OCI-LY7 (cell line): ENCODE data around the gene ATG9B. TPM values are rescaled to one million over a fixed set of nuclear protein-coding genes. Genes with fewer than 3 reads are reported as not detected.
"Not testable (repeated sequence)": the region's sequence is repeated elsewhere in the genome, so short reads cannot be mapped to it uniquely, and the experiment has no call there.

Experiments used
- BruUV-seq: library from RNA; stranded (reverse); fragments of 400-500 nt; replicated peaks from 2 replicates; lab custom pipeline; 2021; lab: Mats Ljungman, UMichigan
- CTCF ChIA-PET: fragments of 300-600 bp; sonication (Branson Sonifier 250); formaldehyde crosslinking; loops from one replicate; lab custom pipeline; 2022; ENCODE audit warnings: antibody characterized with exemption; ENCODE audit not compliant: unreplicated experiment; lab: Charles Lee
- POLR2A ChIA-PET: fragments of 300-600 bp; sonication (Branson Sonifier 250); formaldehyde crosslinking; loops from one replicate; lab custom pipeline; 2022; ENCODE audit warnings: antibody characterized with exemption; lab: Charles Lee
- DNase-seq: peaks from one replicate; pipeline ENCODE4 v3.0.0-alpha.2; 2015; ENCODE audit warnings: low spot score
- H2AFZ ChIP-seq: fragments of 200-600 bp; sonication (generic), shearing (Covaris generic); 2 replicates; pipeline ENCODE4 v1.6.1; 2014; ENCODE audit warnings: mild to moderate bottlenecking, antibody characterized with exemption, low read length, moderate library complexity
- H3K27ac ChIP-seq: fragments of 200-600 bp; sonication (generic); 2 replicates; pipeline ENCODE4 v1.5.1; 2014; ENCODE audit warnings: mixed run types, low read depth, mild to moderate bottlenecking, moderate library complexity, low read length, inconsistent platforms; ENCODE audit not compliant: poor library complexity, severe bottlenecking
- H3K36me3 ChIP-seq: fragments of 200-600 bp; sonication (generic); 2 replicates; pipeline ENCODE4 v1.6.1; 2014; ENCODE audit warnings: mild to moderate bottlenecking, antibody characterized with exemption, low read length, moderate library complexity, mixed read lengths; ENCODE audit not compliant: insufficient read depth
- H3K4me1 ChIP-seq: fragments of 200-600 bp; sonication (generic); 2 replicates; pipeline ENCODE4 v1.5.1; 2014; ENCODE audit warnings: mild to moderate bottlenecking, low read length; ENCODE audit not compliant: insufficient read depth, poor library complexity, severe bottlenecking
- H3K4me2 ChIP-seq: fragments of 200-600 bp; sonication (generic); 2 replicates; pipeline ENCODE4 v1.6.1; 2014; ENCODE audit warnings: mild to moderate bottlenecking, low read length
- H3K4me3 ChIP-seq: fragments of 200-600 bp; sonication (generic); 2 replicates; pipeline ENCODE4 v1.5.1; 2014; ENCODE audit warnings: mild to moderate bottlenecking, low read depth, low read length; ENCODE audit not compliant: poor library complexity, severe bottlenecking
- H3K79me2 ChIP-seq: fragments of 200-600 bp; sonication (generic); 2 replicates; pipeline ENCODE4 v1.6.1; 2016; ENCODE audit warnings: low read depth, mild to moderate bottlenecking, low read length, moderate library complexity, mixed read lengths; ENCODE audit not compliant: insufficient read depth
- H3K9me2 ChIP-seq: fragments of 200-600 bp; sonication (generic); 2 replicates; pipeline ENCODE4 v1.6.1; 2016; ENCODE audit warnings: mild to moderate bottlenecking, low read length, mixed read lengths; ENCODE audit not compliant: insufficient read depth
- H3K9me3 ChIP-seq: fragments of 200-600 bp; sonication (generic); 2 replicates; pipeline ENCODE4 v1.6.1; 2014; ENCODE audit warnings: mild to moderate bottlenecking, mixed run types, low read length, mixed read lengths
- H4K20me1 ChIP-seq: fragments of 200-600 bp; sonication (generic); 2 replicates; pipeline ENCODE4 v1.6.1; 2014; ENCODE audit warnings: mild to moderate bottlenecking, antibody characterized with exemption, low read length, moderate library complexity, mixed read lengths; ENCODE audit not compliant: insufficient read depth
- EZH2phosphoT487 ChIP-seq: fragments of 200-600 bp; sonication (generic); IDR thresholded peaks from 2 replicates; pipeline ENCODE4 v1.6.1; 2018; ENCODE audit warnings: low read depth, borderline replicate concordance, mild to moderate bottlenecking, mixed run types, antibody characterized with exemption, low read length, moderate library complexity, mixed read lengths
- intact Hi-C: fragments of 100-400 bp; cut with micrococcal nuclease; formaldehyde crosslinking; loops from one replicate; pipeline ENCODE4 v1.10.0; 2022; ENCODE audit not compliant: unreplicated experiment
- total RNA-seq, 2 experiments: library from RNA; depleted of rRNA in 1 of 2; stranded (reverse); fragments of >200 nt in 1 of 2; shearing (Covaris generic) in 1 of 2; gene quantifications; 2 replicates each; pipeline ENCODE4 v1.2.3, GENCODE V29; 2014 to 2022
- TF ChIP-seq, protein P1 (sequence below): fragments of 200-600 bp; sonication (generic); conservative IDR thresholded peaks from 2 replicates; pipeline ENCODE4 v1.5.1; 2014; ENCODE audit warnings: mild to moderate bottlenecking, antibody characterized with exemption, low read length, moderate library complexity, mixed read lengths

The ATG9B gene
- total RNA-seq, 2 experiments from 2014 or later: 0.97 to 1.1 TPM

DNA sequence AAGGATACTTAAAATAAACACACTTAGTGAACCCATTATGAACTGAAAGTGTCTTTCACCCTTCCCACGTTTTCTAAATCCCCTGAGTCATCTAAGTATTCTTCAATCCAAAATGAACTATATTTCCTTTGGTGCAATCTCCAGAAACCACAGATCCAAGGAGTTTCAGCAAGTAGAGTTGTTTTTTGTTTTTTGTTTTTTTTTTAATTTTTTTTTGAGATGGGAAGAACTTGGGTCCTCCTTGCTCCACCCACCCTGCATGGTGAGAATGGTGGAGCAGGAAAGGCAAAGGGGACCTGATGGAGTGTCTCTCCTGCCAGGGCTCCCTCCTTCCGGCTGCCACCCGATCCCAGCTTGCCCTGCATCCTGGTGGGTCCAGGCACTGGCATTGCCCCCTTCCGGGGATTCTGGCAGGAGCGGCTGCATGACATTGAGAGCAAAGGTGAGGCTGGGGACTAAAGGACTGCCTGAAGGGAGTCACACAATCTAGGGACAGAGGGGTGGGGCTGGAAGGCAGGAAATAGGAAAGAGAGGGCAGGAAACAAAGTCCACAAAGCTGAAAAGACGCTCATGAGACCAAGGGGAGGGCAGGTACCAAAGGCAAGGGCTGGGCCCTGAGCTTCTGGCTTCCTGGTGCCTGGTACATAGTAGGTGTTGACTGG, 12.1 kb downstream of the ATG9B start:
- no peak overlapping the region for H2AFZ ChIP-seq
- no peak for TF ChIP-seq EZH2phosphoT487
- TF ChIP-seq, protein P1, sequence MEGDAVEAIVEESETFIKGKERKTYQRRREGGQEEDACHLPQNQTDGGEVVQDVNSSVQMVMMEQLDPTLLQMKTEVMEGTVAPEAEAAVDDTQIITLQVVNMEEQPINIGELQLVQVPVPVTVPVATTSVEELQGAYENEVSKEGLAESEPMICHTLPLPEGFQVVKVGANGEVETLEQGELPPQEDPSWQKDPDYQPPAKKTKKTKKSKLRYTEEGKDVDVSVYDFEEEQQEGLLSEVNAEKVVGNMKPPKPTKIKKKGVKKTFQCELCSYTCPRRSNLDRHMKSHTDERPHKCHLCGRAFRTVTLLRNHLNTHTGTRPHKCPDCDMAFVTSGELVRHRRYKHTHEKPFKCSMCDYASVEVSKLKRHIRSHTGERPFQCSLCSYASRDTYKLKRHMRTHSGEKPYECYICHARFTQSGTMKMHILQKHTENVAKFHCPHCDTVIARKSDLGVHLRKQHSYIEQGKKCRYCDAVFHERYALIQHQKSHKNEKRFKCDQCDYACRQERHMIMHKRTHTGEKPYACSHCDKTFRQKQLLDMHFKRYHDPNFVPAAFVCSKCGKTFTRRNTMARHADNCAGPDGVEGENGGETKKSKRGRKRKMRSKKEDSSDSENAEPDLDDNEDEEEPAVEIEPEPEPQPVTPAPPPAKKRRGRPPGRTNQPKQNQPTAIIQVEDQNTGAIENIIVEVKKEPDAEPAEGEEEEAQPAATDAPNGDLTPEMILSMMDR: no peak
- H3K9me3 ChIP-seq: no peaks in the 10 kb centered on the region
- no peak for DNase-seq
- POLR2A ChIA-PET: no interaction called here
- no peaks in the 10 kb centered on the region for H4K20me1 ChIP-seq
- H3K36me3 ChIP-seq: no peaks in the 10 kb centered on the region
- CTCF ChIA-PET: interaction anchor here (0.5 kb wide), 1 partner anchor 52 kb away, joined by 3 read pairs; no protein-coding TSS in a partner anchor
- intact Hi-C loops: no loop called here
- peaks cover 7% of the 10 kb centered on the region for H3K4me1 ChIP-seq
- no peak overlapping the region for H3K27ac ChIP-seq
- no peaks in the 10 kb centered on the region for H3K9me2 ChIP-seq
- no peak overlapping the region for H3K4me2 ChIP-seq
- H3K79me2 ChIP-seq: no peaks in the 10 kb centered on the region
- no TSS peak for BruUV-seq
- no peak overlapping the region for H3K4me3 ChIP-seq

DNA sequence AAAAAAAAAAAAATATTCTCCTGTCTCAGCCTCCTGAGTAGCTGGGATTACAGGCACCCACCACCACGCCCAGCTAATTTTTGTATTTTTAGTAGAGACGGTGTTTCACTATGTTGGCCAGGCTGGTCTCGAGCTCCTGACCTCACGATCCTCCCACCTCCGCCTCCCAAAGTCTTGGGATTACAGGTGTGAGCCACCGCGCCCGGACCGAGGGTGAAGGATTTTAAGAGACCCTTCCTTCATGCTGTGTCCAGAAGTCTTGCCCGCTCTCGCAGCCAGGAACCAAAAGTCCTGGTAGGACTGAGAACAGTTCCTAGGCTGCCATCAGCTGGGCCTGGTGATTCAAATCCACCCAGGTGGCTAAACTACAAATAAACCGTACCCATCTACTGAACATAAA, 12.7 kb downstream of the ATG9B start:
- H4K20me1 ChIP-seq, H3K4me1 ChIP-seq, H3K9me2 ChIP-seq, H3K79me2 ChIP-seq, H3K9me3 ChIP-seq, intact Hi-C loops, H3K4me2 ChIP-seq, H3K27ac ChIP-seq, BruUV-seq, DNase-seq, H2AFZ ChIP-seq, POLR2A ChIA-PET, H3K36me3 ChIP-seq, H3K4me3 ChIP-seq: not testable (repeated sequence)
- CTCF ChIA-PET: interaction anchor here (0.5 to 0.9 kb wide), 3 partner anchors 14 to 52 kb away, joined by 3 read pairs; no protein-coding TSS in a partner anchor

DNA sequence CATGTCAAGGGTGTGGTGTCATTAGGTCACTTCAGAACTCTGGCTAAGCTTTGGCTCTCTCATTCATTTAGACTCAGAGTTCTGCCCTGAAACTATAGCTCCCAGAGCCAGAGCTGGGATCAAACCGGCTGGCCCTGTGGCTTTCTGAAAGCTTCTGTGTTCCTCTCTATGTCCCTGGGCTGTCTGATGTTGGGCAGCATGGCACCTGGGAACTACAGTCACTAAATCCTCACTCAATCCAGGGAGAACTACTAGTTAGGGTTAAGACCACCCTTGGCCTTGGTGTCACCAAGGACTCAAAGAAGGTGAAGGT, 13.2 kb downstream of the ATG9B start:
- Histone ChIP-seq H4K20me1 (no peaks in the 10 kb centered on the region), H3K27ac (no peak overlapping the region), H3K4me1 (peaks cover 7% of the 10 kb centered on the region), H3K36me3 (no peaks in the 10 kb centered on the region), H3K9me2 (no peaks in the 10 kb centered on the region), H3K4me3 (no peak overlapping the region), H2AFZ (no peak overlapping the region), H3K4me2 (no peak overlapping the region), H3K79me2 (no peaks in the 10 kb centered on the region), H3K9me3 (no peaks in the 10 kb centered on the region)
- TF ChIP-seq, protein P1: no peak
- TF ChIP-seq EZH2phosphoT487: no peak
- no TSS peak for BruUV-seq
- intact Hi-C loops: no loop called here
- CTCF ChIA-PET: interaction anchor here (0.8 to 0.9 kb wide), 2 partner anchors 15 to 27 kb away, joined by 3 read pairs; no protein-coding TSS in a partner anchor
- POLR2A ChIA-PET: no interaction called here
- DNase-seq: no peak
